HG03066 (cell line): Measurements from ENCODE around the gene ARHGEF19.
"Not testable (repeated sequence)": the region's sequence is repeated elsewhere in the genome, so short reads cannot be mapped to it uniquely, and the experiment has no call there.

ENCODE experiments used
- ATAC-seq: cut with Tn5 transposase; IDR thresholded peaks from one replicate; pipeline ENCODE4 v1.9.1; 2021; ENCODE audit warnings: low read depth; ENCODE audit not compliant: unreplicated experiment

The ARHGEF19 gene

GRCh38 chr1:16212251-16212961 lies at the start of gene ARHGEF19:
ARHGEF19 (minus strand) TSS chr1:16212652; CDS start chr1:16209054, 3,598 bp downstream.
- no peak for ATAC-seq

GRCh38 chr1:16262067-16262466 lies 49.6 kb upstream of the ARHGEF19 start:
- no peak for ATAC-seq

- ATAC-seq: no peak
Measured at GRCh38 chr1:16260814-16261213, 48.4 kb upstream of the ARHGEF19 start.

GRCh38 chr1:16258591-16259135 lies 46.2 kb upstream of the ARHGEF19 start:
- no peak for ATAC-seq

GRCh38 chr1:16257968-16258367 lies 45.5 kb upstream of the ARHGEF19 start:
- ATAC-seq: no peak

- not testable (repeated sequence) for ATAC-seq
Measured at GRCh38 chr1:16257556-16257955, 45.1 kb upstream of the ARHGEF19 start.

GRCh38 chr1:16256478-16256877 lies 44.0 kb upstream of the ARHGEF19 start:
- ATAC-seq: no peak

GRCh38 chr1:16254263-16254928 lies 41.9 kb upstream of the ARHGEF19 start:
- ATAC-seq: no peak

GRCh38 chr1:16253332-16253922 lies 41.0 kb upstream of the ARHGEF19 start:
- ATAC-seq: no peak

- ATAC-seq: no peak
Measured at GRCh38 chr1:16252912-16253311, 40.5 kb upstream of the ARHGEF19 start.

- no peak for ATAC-seq
Measured at GRCh38 chr1:16251381-16251780, 38.9 kb upstream of the ARHGEF19 start.

- no peak for ATAC-seq
Measured at GRCh38 chr1:16250524-16251251, 38.2 kb upstream of the ARHGEF19 start.

GRCh38 chr1:16249596-16250241 lies 37.3 kb upstream of the ARHGEF19 start:
- ATAC-seq: no peak

- ATAC-seq: peak; percentile 70
Measured at GRCh38 chr1:16248603-16249516, 36.4 kb upstream of the ARHGEF19 start.

- no peak for ATAC-seq
Measured at GRCh38 chr1:16248007-16248436, 35.6 kb upstream of the ARHGEF19 start.

- ATAC-seq: no peak
Measured at GRCh38 chr1:16247441-16247840, 35.0 kb upstream of the ARHGEF19 start.

GRCh38 chr1:16246961-16247360 lies 34.5 kb upstream of the ARHGEF19 start:
- no peak for ATAC-seq

- not testable (repeated sequence) for ATAC-seq
Measured at GRCh38 chr1:16246239-16246638, 33.8 kb upstream of the ARHGEF19 start.

GRCh38 chr1:16245476-16246196 lies 33.2 kb upstream of the ARHGEF19 start:
- no peak for ATAC-seq
